Glomerular endothelial cell (primary cell): ENCODE measurements around the gene SNPH. TPM values are rescaled to one million over a fixed set of nuclear protein-coding genes. Genes with fewer than 3 reads are reported as not detected.
"Not testable (repeated sequence)": the region's sequence is repeated elsewhere in the genome, so short reads cannot be mapped to it uniquely, and the experiment has no call there.

Experiments used
- DNase-seq: peaks from one replicate; pipeline ENCODE4 v3.0.0-alpha.2; 2011; ENCODE audit warnings: low read depth, low spot score; ENCODE audit errors: extremely low read depth
- total RNA-seq: library from RNA; depleted of rRNA; stranded (reverse); fragments of >200 nt; gene quantifications from 2 replicates; pipeline ENCODE4 v1.2.3, GENCODE V29; 2015

The SNPH gene
- total RNA-seq: 11.6 and 12.2 TPM in 2 replicates

- DNase-seq: no peak
Measured at GRCh38 chr20:1266167-1266973, at the start of gene SNPH. Gene SNPH, plus strand, starts transcription at chr20:1266294. Its CDS starts 29,946 bp downstream, at chr20:1296240.

- not testable (repeated sequence) for DNase-seq
Measured at GRCh38 chr20:1216527-1217427, 49.3 kb upstream of the SNPH start.

DNA sequence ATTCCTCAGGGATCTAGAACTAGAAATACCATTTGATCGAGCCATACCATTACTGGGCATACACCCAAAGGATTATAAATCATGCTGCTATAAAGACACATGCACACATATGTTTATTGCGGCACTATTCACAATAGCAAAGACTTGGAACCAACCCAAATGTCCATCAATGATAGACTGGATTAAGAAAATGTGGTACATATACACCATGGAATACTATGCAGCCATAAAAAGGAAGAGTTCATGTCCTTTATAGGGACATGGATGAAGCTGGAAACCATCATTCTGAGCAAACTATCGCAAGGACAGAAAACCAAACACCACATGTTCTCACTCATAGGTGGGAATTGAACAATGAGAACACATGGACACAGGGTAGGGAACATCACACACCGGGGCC, 43.3 kb upstream of the SNPH start:
- not testable (repeated sequence) for DNase-seq

DNA sequence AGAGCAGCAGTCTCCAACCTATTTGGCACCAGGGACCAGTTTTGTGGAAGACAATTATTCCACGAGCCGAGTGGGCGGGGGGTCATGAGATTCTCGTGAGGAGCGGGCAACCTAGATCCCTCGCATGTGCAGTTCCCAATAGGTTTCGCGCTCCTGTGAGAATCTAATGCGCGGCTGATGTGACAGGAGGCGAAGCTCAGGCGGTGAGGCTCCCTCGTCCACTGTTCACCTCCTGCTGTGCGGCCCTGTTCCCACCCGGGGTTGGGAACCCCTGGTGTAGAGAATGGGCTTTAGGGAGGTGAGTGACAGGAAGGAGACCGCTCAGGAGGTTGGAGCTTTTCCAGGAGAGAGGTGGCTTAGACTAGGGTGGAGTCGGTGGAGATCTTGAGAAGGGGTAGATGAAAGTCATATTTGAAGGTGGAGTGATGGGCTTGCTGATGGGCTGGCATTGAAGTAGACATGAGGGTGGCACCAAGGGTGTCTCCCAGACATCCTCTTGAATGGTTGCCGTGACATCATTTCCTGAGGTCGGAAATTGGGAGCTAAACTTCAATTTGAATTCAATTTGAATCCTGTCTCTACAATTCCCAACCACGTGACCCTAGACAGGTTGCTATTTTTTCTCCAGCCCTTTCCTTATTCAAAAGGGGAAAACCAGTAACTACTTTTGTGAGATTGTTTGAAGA, 41.7 kb upstream of the SNPH start:
- no peak for DNase-seq

DNA sequence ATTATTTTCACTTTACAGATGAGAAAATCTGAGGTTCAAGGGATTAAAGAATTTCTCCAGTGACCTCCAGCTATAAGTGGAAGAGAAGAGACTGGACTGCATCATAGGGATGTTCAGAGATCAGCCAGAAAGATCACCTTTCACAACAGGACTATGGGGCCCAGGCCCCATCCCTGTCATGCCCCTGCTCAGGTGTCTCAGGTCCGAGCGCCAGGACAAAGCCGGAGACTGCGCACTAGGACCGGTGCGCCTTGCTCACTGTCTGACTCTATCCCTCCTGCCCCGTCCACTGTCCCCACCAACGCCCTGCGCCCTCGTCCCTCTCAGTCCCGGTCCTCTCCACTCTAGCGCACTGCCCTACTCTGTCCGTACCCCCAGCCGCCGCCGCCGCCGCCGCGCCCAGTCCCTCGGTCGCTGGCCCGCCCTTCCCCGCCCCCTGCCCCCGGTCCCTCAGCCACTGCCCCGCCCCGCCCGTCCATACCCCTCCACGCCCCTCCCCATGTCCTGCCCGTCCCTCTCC, 40.8 kb upstream of the SNPH start:
- no peak for DNase-seq

DNA sequence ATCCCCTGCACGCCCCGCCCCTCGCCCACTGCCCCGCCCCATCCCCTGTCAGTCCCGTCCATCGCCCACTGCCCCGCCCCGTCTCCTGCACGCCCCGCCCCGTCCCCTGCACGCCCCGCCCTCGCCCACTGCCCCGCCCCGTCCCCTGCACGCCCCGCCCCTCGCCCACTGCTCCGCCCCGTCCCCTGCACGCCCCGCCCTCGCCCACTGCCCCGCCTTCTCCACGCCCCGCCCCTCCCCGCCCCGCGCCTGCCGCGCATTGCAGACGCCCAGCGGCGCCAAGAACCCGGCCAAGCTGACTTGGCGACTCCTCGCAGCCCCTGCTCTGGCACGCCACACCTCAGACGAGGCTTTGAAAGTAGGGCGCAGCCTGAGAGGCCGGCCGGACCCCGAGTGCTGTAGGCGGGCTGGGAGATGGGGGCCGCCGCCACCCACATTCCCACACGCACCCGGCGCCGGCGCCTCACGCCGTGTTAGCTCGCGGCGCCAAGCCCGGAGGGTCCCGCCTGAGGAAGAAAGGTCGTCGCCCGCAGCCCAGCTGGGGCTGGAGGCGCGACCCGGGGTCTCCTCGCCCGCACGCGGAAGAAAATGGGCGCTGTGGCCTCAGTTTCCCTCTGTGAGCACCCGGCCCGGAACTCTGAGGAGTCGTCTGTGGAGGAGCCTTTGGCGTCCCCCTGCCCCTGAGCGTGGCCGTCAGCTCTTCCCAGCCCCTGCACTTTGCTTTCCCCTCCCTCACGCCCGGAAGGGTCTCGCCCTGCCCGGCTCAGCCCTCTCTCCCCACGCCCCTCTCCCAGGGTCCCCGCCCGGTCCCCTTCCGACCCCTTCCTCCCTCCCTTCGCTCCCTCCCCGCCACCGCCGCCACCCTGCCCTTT, 40.1 kb upstream of the SNPH start, which contains the start of gene RAD21L1:
Gene RAD21L1, plus strand, starts transcription at position 262 of the 872 bp plus-strand sequence. CDS start 2,410 bp downstream, outside the sequence.
- DNase-seq: no peak

DNA sequence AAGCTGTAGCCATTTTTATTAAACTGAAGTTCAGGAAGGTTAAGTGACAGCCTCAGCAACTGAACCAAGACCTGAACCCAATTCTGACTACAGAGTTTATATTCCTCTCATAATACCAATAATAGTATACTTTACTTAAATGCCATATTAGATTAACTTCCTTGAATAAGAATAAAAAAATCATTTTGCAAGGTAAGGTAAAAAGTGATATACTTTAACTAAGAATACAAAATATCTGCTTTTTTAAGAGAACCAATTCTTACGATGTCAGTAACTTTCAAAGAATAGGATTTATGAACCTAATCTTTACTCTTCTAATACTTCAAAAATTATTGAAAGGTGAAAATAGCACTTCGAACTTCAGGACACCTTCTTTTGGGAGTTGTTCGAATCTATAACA, 36.6 kb upstream of the SNPH start:
- DNase-seq: no peak

- DNase-seq: no peak
Measured at GRCh38 chr20:1232286-1233111, 33.6 kb upstream of the SNPH start.

DNA sequence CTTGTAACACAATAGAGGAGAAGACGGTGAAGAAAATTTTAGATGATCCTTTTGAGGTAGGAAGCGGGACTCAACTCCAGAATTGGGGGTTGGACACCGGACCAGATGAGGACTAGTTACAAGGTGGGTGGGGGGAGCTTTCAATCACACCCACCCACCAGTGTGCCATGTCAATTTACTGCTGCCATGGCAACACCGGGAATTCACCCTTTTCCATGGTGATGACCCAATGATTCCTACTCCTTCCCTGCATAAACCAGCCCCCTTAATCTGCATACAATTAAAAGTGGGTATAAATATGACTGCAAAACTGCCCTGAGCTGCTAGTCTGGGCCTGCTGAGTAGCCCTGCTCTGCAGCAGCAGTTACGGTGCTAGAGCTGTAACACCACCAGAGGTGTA, 25.5 kb upstream of the SNPH start:
- no peak for DNase-seq

GRCh38 chr20:1241456-1241855, 24.6 kb upstream of the SNPH start:
- DNase-seq: no peak

DNA sequence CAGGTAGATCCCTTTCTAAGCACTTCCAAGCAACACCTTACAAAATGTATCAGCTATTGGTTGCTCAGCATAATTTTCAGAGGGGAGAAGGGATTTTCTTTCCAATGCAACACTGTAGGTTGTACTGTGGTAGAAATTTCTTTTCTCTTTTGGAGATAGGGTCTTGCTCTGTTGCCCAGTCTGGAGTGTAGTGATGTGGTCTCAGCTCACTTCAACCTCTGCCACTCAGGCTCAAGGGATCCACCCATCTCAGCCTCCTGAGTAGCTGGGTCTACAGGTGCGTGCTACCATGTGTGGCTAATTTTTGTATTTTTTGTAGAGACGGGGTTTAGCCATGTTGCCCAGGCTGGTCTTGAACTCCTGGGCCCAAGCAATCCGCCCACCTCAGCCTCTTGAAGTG, 24.0 kb upstream of the SNPH start:
- no peak for DNase-seq

- peak; percentile 29 for DNase-seq
Measured at GRCh38 chr20:1242530-1242929, 23.6 kb upstream of the SNPH start.

- DNase-seq: no peak
Measured at GRCh38 chr20:1245578-1245977, 20.5 kb upstream of the SNPH start.

DNA sequence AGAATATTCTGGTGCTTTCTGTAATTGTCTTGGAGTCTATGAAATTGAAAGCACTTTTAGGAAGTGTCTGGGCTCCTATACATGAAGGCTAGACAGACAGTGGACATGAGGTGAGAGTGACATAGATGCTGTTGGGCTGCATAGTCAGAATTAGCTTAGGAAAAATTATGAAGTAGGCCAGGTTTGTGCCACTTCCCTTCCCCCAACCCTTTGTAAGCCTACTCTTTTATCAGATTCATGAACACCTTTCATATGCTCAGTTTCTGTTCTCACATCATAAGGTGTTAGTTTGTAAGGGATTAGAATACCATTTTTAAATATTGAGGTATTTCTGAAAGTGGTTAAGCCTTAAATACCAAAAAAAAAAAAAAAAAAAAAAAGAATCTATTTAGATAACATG, 18.4 kb upstream of the SNPH start:
- DNase-seq: no peak

DNA sequence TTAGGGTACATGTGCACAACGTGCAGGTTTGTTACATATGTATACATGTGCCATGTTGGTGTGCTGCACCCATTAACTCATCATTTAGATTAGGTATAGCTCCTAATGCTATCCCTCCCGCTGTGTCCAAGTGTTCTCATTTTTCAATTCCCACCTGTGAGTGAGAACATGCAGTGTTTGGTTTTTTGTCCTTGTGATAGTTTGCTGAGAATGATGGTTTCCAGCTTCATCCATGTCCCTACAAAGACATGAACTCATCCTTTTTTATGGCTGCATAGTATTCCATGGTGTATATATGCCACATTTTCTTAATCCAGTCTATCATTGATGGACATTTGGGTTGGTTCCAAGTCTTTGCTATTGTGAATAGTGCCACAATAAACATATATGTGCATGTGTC, 15.8 kb upstream of the SNPH start:
- DNase-seq: not testable (repeated sequence)

- no peak for DNase-seq
Measured at GRCh38 chr20:1252416-1252815, 13.7 kb upstream of the SNPH start.

GRCh38 chr20:1254254-1254653, 11.8 kb upstream of the SNPH start:
- DNase-seq: no peak

- DNase-seq: no peak
Measured at GRCh38 chr20:1255675-1256074, 10.4 kb upstream of the SNPH start.

DNA sequence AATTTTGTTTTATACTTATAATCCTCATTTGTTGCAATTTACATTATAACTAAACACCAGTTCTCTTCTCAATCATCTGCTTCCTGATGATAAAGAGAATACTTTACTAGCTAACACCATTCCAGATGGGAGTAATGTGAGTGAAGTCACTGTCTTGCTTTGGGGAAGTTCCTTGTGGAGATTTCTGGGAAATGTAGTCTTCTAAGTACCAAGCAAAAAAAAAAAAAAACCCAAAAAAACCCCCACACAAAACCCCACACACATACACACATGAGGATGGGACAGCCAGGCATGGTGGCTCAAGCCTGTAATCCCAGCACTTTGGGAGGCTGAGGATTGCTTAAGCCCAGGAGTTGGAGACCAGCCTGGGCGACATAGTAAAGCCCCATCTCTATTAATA, 2.2 kb upstream of the SNPH start:
- DNase-seq: no peak
